Measurements from ENCODE around the gene FMNL3. TPM values are rescaled to one million over a fixed set of nuclear protein-coding genes. Genes with fewer than 3 reads are reported as not detected.
A peak's percentile ranks its signal among the peaks of the same experiment; 100 is the strongest.

The FMNL3 gene
- total RNA-seq, 1 experiment from 2014 or later = 19.2 TPM

DNA sequence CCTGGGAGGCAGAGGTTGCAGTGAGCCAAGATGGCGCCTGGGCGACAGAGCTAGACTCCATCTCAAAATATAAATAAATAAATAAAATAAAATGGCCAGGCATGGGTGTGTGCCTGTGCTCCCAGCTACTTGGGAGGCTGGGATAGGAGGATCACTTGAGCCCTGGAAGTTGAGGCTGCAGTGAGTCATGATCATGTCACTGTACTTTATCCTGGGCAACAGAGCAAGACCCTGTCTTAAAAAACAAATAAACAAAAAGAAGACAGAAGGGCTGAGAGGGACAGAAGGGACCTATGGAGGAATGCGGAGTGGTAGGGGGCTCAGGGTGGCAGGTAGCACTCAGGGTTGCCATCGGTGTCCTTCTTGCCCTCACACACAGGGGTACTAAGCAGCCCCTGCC is 43.0 kb downstream of the FMNL3 start:
- peaks cover 22% of the 10 kb centered on the region for H3K4me1 ChIP-seq (replicated peaks)
- H3K27me3 ChIP-seq (replicated peaks) = no peaks in the 10 kb centered on the region
- peaks cover 15% of the 10 kb centered on the region for H3K36me3 ChIP-seq
- no peak overlapping the region; the same call in 1 of the 2 replicates for H3K27ac ChIP-seq
- no peak overlapping the region for H3K4me3 ChIP-seq
- no peak for DNase-seq (ENCODE audit: low read depth in 1 of 2, low spot score in 2 of 2)
- H3K9me3 ChIP-seq (replicated peaks) = no peaks in the 10 kb centered on the region

DNA sequence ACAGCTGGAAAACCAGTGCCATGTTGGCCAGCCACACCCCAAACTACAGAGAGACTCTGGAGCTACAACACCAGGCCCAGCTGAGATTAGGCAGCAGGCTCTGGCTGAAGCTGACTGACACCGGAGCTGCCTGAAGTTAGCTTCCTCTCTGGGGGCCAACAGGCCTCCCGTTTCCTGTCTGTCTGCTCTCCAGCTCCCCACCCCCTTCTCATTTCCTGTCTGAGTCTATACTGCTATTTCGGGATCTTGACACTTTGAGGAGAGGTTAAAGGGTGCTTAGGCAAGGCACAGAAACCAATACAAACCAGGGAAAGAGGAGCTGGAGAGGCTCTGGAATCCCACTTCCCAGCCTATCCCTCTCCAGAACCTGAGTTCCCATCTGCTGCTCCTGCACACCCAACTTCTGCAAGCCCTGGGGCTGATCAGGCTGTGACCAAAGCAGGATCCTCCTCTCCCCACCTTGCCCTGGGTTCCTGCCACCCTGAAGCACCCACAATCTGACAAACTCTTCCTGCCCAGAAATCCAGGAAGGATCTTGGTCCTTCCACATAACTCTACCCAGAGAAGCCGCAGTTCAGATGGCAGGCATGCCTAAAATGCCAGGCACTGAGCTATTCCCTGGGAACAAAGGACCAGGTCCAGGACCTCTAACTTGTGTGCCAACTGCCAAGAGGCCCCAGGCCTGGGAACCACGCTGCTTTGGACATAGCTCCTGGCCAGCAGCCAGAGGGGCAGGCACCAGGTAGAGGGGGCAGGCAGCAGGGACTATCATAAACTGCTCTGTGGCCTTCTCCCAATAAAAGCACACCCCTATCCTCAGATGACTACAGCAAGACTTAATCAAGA is 44.0 kb downstream of the FMNL3 start:
- H3K9me3 ChIP-seq (replicated peaks) = no peaks in the 10 kb centered on the region
- H3K27ac ChIP-seq = peak overlapping the region; percentile 53
- peaks cover 16% of the 10 kb centered on the region for H3K36me3 ChIP-seq
- peaks cover 22% of the 10 kb centered on the region for H3K4me1 ChIP-seq (replicated peaks)
- peak; percentile 71 to 74 for DNase-seq (ENCODE audit: low read depth in 1 of 2, low spot score in 2 of 2)
- H3K27me3 ChIP-seq (replicated peaks) = no peaks in the 10 kb centered on the region
- no peak overlapping the region for H3K4me3 ChIP-seq

DNA sequence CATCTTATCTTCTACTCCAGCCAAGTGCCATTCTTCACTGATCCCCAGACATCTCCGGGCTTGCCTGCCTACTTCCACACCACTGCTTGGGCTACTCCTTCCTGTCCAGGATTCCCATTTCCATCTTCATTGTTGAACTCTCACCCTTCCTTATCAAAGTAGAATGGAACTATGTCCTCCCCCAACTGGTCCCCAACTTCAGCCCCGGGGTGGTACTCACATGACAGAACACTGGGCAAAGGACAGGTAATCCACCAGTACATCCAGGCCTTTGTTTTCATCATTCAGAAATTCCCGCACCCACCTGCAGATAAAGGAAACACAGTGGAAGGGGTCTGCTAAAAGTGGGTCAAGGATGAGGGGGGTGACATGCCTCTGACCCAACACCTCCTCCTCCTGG is 45.5 kb downstream of the FMNL3 start:
- Histone ChIP-seq H3K4me3 (no peak overlapping the region), H3K27me3 (replicated peaks) (no peaks in the 10 kb centered on the region), H3K36me3 (peaks cover 24% of the 10 kb centered on the region), H3K9me3 (replicated peaks) (no peaks in the 10 kb centered on the region), H3K4me1 (replicated peaks) (peaks cover 22% of the 10 kb centered on the region), H3K27ac (no peak overlapping the region)
- DNase-seq (ENCODE audit: low read depth in 1 of 2, low spot score in 2 of 2) = no peak

DNA sequence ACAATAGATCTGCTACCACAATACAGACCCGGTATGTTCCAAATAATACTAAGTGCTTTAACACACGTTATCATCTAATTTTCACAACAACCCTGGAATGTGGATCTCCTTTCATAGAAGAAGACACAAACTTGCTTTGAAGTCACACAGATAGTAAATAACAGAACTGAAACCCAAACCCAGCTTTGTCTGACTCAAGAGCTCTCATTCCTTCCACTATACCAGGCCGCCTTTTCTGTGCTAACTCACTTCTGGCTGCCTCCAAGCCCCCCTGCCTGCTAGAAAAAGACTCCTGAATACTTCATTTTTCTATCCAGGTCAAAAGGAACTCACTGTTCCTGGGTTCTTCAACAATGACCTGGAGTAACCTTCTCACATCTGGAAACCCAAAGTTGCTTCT is 46.0 kb downstream of the FMNL3 start:
- no peaks in the 10 kb centered on the region for H3K27me3 ChIP-seq (replicated peaks)
- DNase-seq (ENCODE audit: low read depth in 1 of 2, low spot score in 2 of 2) = no peak
- H3K4me1 ChIP-seq (replicated peaks) = peaks cover 22% of the 10 kb centered on the region
- no peak overlapping the region for H3K4me3 ChIP-seq
- H3K9me3 ChIP-seq (replicated peaks) = no peaks in the 10 kb centered on the region
- H3K36me3 ChIP-seq = peaks cover 26% of the 10 kb centered on the region
- no peak overlapping the region for H3K27ac ChIP-seq

DNA sequence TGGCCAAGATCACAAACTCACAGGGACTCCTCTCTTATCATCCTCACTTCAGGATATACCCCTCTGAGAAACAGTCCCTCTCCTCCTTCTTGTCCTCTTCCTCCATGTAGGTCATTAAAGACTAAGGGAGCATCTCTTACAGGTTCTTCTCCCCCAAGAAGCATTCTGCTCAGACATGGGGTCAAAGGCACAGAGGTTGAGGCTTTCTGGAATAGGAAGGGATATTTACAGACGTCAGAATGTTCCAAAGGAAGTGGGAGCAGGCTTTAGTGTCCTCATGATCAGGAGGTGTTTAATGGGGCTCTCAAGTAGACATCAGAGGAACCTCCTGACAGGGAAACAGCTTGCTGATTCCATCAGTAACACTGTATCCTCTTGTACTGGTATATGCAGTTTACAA is 47.5 kb downstream of the FMNL3 start:
- peaks cover 21% of the 10 kb centered on the region for H3K4me1 ChIP-seq (replicated peaks)
- H3K27ac ChIP-seq = no peak overlapping the region
- H3K36me3 ChIP-seq = peaks cover 26% of the 10 kb centered on the region
- H3K27me3 ChIP-seq (replicated peaks) = no peaks in the 10 kb centered on the region
- DNase-seq (ENCODE audit: low read depth in 1 of 2, low spot score in 2 of 2) = no peak
- H3K9me3 ChIP-seq (replicated peaks) = no peaks in the 10 kb centered on the region
- no peak overlapping the region for H3K4me3 ChIP-seq

DNA sequence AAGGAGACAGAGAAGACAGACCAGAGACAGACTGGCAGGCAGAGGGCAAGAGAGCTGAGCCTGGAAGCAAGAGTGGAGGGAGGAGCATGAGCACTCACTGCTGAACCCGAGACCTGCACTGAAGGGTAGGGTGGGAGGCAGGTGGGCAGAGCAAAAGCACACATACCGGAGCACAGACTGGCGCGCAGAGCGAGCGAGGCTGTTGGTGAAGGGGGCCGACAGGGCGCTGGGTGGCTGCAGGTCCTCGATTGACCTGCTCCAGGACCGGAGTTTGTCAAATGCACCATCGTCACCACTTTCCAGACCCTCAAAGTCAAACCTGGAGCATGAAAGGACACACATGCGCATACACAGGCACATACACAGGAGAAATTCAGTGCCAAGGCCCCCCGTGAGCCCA is 48.9 kb downstream of the FMNL3 start:
- Histone ChIP-seq H3K9me3 (replicated peaks) (no peaks in the 10 kb centered on the region), H3K27me3 (replicated peaks) (no peaks in the 10 kb centered on the region), H3K4me3 (no peak overlapping the region), H3K27ac (no peak overlapping the region), H3K4me1 (replicated peaks) (peaks cover 9% of the 10 kb centered on the region), H3K36me3 (peaks cover 28% of the 10 kb centered on the region)
- no peak for DNase-seq (ENCODE audit: low read depth in 1 of 2, low spot score in 2 of 2)

DNA sequence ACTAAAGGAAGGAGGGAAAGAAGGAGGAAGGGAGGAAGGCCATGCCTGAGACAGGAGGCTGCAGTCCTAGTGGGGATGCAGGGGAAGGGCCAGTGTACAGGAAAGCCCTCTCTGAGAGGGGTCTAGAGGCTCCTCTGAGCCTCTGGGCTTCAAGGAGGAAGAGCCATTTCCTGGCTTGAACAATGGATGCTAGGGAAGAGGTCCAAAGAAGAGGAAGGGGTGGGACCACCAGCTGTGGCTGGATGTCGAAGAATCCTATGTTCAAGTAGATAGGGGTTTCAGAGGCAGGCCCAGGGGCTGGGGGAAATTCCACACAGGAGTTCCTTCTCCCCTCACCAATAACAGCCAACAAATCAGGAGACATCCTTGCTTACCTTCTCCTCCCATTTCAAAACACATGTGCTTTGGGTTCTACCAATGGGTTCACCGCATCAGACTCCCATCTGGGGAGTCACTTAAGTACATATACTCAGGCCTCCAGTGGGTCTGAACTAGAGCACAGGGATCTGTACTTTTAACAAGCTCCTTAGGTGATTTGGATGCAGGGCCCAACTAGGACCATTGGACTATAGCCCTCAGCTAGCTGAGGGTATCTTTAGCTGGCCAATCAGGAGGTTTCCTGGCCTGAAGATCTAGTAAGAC is 51.5 kb downstream of the FMNL3 start:
- no peak overlapping the region for H3K27ac ChIP-seq
- no peaks in the 10 kb centered on the region for H3K9me3 ChIP-seq (replicated peaks)
- H3K4me1 ChIP-seq (replicated peaks) = no peaks in the 10 kb centered on the region
- DNase-seq (ENCODE audit: low read depth in 1 of 2, low spot score in 2 of 2) = no peak
- no peaks in the 10 kb centered on the region for H3K27me3 ChIP-seq (replicated peaks)
- H3K36me3 ChIP-seq = peaks cover 30% of the 10 kb centered on the region
- no peak overlapping the region for H3K4me3 ChIP-seq

DNA sequence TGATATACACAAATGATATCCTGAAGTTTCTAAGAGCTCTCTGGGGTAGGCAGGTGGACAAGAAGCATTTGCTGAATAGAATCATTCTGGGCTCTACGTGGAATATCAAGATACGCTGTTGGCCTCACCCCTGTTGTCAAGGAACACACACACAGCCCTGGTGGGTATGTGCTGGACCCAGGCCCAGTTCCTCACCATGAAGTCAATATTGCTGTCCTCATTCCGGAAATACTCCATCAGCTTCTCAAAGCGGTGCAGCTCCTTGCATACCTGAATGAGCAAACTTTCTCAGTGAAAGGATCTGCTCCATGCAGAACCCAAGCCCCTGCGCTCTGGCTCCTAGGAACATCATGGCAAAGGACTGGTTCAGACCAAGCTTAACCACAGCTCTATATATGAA is 52.5 kb downstream of the FMNL3 start:
- H3K9me3 ChIP-seq (replicated peaks) = no peaks in the 10 kb centered on the region
- H3K36me3 ChIP-seq = peaks cover 39% of the 10 kb centered on the region
- H3K4me1 ChIP-seq (replicated peaks) = no peaks in the 10 kb centered on the region
- no peaks in the 10 kb centered on the region for H3K27me3 ChIP-seq (replicated peaks)
- DNase-seq (ENCODE audit: low read depth in 1 of 2, low spot score in 2 of 2) = no peak
- H3K27ac ChIP-seq = no peak overlapping the region
- H3K4me3 ChIP-seq = no peak overlapping the region

DNA sequence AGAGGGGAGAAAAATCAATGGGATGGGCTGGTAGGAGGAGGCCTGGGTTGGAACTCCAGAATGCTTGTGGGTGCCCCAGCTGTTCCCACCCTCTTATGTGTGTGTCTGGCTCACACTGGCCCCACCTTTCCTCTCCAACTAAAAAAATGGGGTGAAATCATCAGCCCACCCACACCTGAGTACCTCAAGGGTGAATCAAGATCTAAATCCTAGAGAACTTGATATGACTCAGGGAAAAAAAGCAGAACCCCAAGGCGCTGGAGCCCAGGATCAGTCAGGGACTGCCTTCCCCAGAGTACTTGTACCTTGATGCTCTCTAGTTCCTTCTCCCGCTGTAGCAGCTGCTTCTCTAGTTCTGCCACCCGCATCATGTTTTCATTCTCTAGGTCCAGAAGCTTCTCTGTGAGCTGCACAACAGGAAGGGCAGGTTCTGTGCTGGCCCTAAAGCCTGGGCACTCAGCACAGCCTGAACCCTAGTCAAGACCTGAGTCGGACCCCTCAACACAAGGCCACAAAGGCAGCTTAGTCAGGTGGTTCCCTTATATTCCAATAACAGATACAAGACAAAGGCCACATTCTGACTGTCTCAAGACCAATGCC is 54.2 kb downstream of the FMNL3 start:
- no peaks in the 10 kb centered on the region for H3K9me3 ChIP-seq (replicated peaks)
- H3K4me3 ChIP-seq = no peak overlapping the region
- H3K4me1 ChIP-seq (replicated peaks) = peaks cover 8% of the 10 kb centered on the region; the same call in 1 of the 2 replicates
- H3K36me3 ChIP-seq = peaks cover 52% of the 10 kb centered on the region
- no peak overlapping the region for H3K27ac ChIP-seq
- no peak for DNase-seq (ENCODE audit: low read depth in 1 of 2, low spot score in 2 of 2)
- H3K27me3 ChIP-seq (replicated peaks) = no peaks in the 10 kb centered on the region

DNA sequence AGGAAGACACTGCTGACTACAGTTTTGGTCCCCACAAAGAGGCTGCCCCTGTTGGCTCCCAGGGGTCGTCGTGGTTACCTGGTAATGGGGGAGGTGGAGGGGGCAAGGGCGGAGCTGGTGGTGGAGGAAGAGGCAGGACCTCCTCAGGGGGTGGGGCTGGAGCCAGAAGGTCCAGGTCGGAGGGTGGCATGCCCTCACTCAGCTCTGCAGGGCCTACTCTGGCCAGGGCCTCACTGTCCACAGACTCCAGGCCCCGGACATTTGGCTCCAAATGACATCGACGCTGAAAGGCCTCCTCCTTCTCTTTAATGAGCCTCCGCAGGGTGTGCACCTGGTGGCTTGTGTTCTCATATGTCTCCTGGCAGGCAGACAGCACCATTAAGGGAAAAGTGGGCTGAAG is 55.4 kb downstream of the FMNL3 start:
- no peaks in the 10 kb centered on the region for H3K9me3 ChIP-seq (replicated peaks)
- H3K36me3 ChIP-seq = peaks cover 55% of the 10 kb centered on the region
- peaks cover 19% of the 10 kb centered on the region for H3K4me1 ChIP-seq (replicated peaks)

DNA sequence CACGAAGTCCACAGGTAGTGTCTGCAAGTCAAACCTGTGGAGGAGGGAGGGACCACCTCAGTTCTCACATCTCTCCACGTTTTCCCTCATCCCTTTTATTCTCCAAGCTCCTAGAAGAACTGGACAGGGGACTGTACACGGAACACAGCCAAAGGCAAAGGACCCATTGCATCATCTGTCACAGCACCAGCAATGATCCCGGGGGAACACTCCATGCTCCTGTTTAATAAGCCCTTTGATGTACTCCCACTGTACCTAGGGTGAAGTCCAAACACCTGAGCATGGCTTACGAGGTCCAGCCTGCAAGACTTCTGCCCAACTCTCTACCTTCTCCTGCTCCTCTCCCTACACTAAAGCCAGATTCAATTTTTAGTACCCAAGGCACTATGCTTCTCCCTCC is 57.3 kb downstream of the FMNL3 start:
- DNase-seq (ENCODE audit: low read depth in 1 of 2, low spot score in 2 of 2) = no peak
- Histone ChIP-seq H3K27ac (no peak overlapping the region), H3K9me3 (replicated peaks) (no peaks in the 10 kb centered on the region), H3K36me3 (peaks cover 70% of the 10 kb centered on the region), H3K4me3 (no peak overlapping the region), H3K27me3 (replicated peaks) (no peaks in the 10 kb centered on the region), H3K4me1 (replicated peaks) (peaks cover 22% of the 10 kb centered on the region)

More for the DNA sequence above, 55.4 kb downstream of the FMNL3 start:
- DNase-seq (ENCODE audit: low read depth in 1 of 2, low spot score in 2 of 2) = no peak
- no peaks in the 10 kb centered on the region for H3K27me3 ChIP-seq (replicated peaks)
- no peak overlapping the region for H3K4me3 ChIP-seq
- no peak overlapping the region for H3K27ac ChIP-seq

DNA sequence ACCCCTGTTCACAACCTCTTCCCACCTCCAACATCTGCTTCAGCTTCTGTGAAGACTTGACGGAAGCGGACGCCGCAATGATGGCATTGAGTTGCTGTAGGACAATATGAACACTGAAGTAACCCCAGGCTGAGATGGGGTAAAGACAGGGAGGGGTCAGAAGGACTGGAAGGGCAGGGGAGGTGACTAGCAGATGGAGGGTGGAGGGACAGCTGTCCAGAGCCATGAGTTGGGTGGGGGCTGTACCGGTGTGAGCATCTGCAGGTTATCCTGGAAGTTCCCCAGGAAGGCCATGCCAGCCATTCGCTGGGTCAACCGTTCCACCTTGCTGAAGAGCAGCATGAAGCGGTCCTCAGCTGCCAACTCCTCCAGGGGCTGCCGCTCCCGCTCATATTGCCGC is 57.8 kb downstream of the FMNL3 start:
- no peaks in the 10 kb centered on the region for H3K27me3 ChIP-seq (replicated peaks)
- H3K27ac ChIP-seq = no peak overlapping the region
- no peak for DNase-seq (ENCODE audit: low read depth in 1 of 2, low spot score in 2 of 2)
- peaks cover 70% of the 10 kb centered on the region for H3K36me3 ChIP-seq
- no peak overlapping the region for H3K4me3 ChIP-seq
- H3K9me3 ChIP-seq (replicated peaks) = no peaks in the 10 kb centered on the region
- peaks cover 22% of the 10 kb centered on the region for H3K4me1 ChIP-seq (replicated peaks)

DNA sequence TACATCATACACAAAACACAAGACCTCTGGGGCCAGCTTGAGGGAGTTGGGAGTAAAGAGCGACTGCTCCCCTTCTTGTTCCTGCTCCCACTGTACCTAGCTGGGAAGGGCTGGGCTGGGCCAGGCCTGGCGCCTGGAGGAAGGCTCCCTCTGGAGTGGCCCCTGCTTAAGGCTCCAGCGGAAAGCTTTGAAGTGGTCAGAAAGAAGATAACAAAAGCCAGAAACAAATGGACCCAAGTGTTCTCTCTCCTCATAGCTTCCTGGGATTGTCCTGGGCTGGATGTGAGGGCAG is 58.5 kb downstream of the FMNL3 start:
- no peaks in the 10 kb centered on the region for H3K9me3 ChIP-seq (replicated peaks)
- peaks cover 22% of the 10 kb centered on the region for H3K4me1 ChIP-seq (replicated peaks)
- no peak overlapping the region for H3K27ac ChIP-seq
- H3K4me3 ChIP-seq = no peak overlapping the region
- H3K36me3 ChIP-seq = peaks cover 77% of the 10 kb centered on the region
- no peak for DNase-seq (ENCODE audit: low read depth in 1 of 2, low spot score in 2 of 2)
- H3K27me3 ChIP-seq (replicated peaks) = no peaks in the 10 kb centered on the region
